GM18951 (cell line): ENCODE results near the gene DCUN1D4.

Experiments
- POLR2A ChIP-seq: IDR thresholded peaks from 4 replicates; pipeline ENCODE4 v1.6.1; 2011; ENCODE audit warnings: mild to moderate bottlenecking; ENCODE audit not compliant: insufficient read length, insufficient read depth; ENCODE audit errors: extremely low read depth
- in situ Hi-C: fragments of 300-500 bp; cut with MboI; formaldehyde crosslinking; loops from one replicate; pipeline ENCODE4 v1.12.0; 2022; ENCODE audit warnings: low sequenced_read_pairs, mixed read lengths, inconsistent platforms; ENCODE audit not compliant: unreplicated experiment

Gene DCUN1D4

DNA sequence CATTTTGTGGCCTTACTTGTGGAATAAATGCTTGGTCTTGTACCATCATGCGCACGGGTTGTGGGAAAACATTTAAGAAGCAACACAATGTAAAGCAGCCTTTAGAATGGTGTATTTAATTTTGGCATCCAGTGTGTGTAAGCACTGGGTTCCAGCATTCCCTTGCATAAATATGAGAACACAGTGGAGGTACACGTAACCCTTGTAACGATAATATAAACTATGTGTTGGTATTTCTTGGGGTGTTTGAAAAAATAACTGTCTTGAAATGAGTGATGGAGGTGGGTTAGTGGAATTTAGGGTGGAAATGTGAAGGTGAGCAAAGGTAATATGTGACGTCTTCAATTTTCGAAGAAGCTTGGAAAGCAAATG, 2.1 kb downstream of the DCUN1D4 start:
- TF ChIP-seq POLR2A, result no peak
- in situ Hi-C loops, result no loop called here

DNA sequence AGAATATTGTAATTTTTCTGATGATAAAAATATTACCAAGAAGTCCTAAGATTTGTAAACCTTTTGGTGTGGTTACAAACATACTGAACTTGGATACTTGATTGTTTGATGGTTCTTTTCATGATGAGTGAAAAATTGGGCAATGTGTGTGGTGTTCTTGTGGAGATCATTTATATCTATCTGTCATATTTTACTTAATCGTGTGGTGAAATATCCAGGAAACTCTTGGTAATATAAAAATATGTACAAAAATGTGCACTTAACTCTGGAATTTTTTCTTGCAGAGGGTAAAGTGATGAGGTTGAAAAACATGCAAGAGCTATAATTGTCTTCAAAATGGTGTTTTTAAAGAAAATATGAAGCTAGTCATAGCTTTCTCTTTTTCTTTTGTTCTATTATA, 2.8 kb downstream of the DCUN1D4 start:
- TF ChIP-seq POLR2A, result no peak
- in situ Hi-C loops, result no loop called here

DNA sequence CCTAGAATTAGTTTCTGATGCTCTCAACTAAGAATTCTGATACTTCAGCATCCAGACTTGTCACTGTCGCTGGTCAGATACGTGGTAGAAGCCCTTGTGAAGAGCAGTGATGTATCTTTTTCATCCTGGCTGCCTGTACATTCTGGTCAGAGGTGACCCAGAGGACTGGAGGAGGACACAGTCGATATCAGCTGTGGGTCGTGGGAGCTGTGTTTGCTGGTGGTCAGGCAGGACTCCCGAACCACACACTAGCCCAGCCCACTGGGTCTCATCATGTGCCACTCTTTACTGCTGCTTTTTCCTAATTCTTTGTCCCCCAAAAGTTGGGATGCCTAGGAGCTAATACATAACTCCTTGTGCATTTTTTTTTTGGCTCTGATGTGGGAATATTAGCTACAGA, 6.5 kb downstream of the DCUN1D4 start:
- no peak for TF ChIP-seq POLR2A
- in situ Hi-C loops, result no loop called here

DNA sequence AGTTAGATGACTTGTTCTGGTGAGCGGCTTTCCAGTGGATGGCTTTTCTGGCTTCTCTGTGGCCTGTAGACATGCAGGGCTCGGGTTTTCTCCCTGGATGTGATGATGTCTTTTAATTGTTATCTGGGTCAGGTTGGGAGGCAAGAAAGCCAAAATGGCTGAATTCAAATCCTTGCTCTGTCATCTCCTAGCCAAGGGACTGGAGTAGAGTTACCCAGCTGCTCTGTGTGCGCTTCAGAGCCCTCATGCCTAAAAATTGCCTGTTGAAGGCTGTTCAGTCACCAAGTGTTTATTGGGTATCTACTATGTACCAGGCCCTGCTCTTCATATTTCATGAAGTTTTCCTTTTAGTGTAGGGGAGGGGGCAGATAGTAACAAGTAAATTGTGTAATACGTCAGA, 7.3 kb downstream of the DCUN1D4 start:
- in situ Hi-C loops, result no loop called here
- no peak for TF ChIP-seq POLR2A

DNA sequence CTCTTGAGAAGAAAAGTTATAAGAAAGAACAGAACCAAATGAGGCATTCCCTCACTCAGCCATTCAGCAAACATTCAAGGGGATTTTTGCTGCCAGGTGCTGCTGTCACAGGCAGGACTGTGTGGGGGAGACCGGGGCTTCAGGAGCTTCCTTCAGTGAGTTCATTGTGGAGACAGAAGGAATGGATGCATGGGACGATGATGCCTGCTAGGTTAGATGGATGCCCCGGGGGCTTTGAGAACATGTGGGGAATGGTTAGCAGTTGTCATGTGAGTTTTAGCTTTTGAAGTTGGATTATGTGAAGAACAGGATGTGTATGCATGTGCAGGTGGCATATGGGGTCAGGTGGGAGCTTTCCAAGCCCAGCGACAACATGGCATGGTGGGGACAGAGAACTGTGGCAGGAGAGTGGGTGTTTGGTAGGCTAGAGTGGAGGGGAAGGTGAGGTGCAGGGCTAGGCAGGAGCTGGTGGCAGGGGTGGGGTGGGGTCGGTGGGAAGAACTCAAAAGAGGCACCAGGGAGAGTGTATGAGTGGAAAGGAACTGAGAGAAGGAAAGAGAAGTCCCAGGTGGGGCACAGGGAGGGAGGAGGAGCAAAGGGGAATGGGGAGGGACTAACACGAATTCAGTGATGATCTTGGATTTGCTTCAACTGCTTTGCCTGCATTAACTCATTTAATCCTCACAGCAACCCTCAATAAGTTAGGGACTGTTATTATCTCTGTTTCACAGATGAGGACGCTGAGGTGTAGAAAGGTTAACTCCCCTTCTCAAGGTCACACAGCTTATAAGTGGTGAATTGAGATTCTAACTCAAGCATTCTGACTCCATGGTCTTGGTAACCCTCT, 8.4 kb downstream of the DCUN1D4 start:
- in situ Hi-C loops, result no loop called here
- TF ChIP-seq POLR2A, result no peak

DNA sequence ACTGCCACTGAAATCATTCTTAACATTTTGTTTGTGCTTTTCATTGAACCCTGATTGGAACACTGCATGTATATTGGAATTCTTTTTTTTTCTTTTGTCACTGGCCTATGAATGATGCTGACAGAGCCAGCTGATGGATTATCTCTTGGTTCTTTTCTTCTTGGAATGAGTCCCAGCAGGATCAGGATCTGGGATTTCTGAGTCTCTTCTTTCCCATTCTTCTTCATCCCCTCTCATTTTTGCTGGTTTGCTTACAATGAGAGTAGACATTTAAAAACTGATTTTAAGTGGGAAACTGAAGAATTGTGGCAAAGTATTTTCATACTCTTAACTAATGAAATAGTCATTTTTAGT, 9.0 kb downstream of the DCUN1D4 start:
- in situ Hi-C loops, result no loop called here
- no peak for TF ChIP-seq POLR2A

DNA sequence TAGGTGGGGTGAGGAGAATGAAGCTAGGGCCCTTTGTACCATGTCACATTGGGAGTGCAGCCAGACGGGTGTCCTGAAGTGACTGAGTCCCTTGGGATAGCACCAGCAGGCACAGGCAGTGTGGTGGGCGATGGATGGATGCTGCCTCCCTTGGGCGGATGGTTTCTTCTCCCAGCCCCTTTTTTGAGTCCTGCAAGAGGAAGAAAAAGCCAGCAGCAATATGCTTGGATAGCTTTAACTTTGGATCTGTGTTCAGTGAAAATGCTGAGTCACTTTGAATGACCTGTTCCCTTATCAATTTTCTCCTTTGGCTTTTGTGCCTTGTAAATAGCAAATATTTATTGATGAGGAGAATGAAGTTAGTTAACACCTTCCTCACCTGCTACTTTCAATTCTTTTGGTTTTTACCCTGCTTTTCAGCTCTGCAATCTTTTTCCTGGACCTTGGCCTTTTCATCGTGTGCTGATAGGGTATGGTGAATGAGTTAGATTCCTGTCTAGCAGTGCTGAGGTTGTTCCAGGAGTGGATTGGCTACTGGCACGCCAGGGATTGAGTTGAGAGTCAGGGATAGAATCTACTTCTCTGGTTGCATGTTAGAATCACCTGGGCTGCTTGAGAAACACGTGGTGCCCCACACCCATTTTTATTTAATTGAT, 10.2 kb downstream of the DCUN1D4 start:
- no peak for TF ChIP-seq POLR2A
- in situ Hi-C loops, result no loop called here

DNA sequence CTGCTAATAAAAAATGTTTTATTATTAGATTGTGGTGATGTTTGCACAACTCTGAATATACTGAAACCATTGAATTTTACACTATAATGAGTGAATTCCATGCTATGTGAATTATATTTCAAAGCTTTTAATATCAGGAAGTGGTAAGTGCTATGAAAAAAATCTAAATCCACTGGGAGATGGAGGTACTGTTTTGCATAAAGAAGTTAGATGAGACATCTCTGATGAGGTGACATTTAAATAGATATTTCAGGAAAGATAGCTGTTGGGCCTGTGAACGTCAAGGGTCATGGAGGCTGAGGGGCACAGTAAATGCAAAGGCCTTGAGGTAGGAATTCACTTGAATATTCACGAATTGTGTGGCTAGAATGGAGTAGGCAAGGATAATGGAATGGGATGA, 12.3 kb downstream of the DCUN1D4 start:
- TF ChIP-seq POLR2A, result no peak
- in situ Hi-C loops, result no loop called here

DNA sequence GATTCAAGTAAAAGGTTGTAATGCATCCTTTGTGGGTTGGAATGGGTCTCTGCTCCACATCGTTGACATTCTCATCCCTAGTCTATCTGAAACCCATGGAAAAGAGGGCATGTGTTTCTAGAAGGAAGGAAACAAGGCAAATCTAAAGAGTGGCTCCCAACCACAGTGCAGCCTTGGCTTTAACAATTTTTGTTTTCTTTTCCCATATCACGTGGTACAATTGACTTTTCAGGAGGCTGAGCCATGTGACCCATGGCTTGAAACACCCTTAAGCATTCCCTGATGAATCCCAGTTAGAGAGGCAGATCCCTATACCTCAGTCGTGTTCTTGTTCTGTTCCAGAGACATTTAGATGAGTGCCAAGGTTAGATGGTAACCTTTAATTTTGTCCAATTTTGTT, 12.8 kb downstream of the DCUN1D4 start:
- in situ Hi-C loops, result no loop called here
- no peak for TF ChIP-seq POLR2A

DNA sequence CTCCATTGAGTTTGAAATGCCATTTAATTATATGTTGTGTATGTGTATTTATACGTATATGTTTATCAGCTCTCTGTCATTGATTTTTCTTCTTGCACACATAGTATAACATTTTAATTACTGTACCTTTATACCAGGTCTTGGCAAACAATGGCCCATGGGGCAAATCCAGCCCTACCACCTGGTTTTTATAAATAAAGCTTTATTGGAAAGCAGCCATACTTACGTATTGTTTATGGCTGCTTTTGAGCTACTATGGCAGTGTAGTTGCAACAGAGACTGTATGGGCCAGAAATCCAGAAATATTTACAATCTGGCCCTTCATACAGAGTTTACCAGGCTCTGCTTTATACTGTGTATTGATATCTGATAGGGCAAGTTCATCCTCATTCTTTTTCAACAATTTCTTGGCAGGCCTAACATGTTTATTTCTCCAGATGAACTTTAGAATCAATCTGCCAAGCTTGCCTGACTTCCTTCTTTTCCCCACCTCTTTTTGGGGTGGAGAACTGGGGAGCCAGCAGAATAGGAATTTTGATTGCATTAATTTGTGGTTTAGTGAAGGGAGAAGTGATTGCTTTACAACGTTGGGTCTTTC, 15.8 kb downstream of the DCUN1D4 start:
- no peak for TF ChIP-seq POLR2A
- in situ Hi-C loops, result no loop called here

DNA sequence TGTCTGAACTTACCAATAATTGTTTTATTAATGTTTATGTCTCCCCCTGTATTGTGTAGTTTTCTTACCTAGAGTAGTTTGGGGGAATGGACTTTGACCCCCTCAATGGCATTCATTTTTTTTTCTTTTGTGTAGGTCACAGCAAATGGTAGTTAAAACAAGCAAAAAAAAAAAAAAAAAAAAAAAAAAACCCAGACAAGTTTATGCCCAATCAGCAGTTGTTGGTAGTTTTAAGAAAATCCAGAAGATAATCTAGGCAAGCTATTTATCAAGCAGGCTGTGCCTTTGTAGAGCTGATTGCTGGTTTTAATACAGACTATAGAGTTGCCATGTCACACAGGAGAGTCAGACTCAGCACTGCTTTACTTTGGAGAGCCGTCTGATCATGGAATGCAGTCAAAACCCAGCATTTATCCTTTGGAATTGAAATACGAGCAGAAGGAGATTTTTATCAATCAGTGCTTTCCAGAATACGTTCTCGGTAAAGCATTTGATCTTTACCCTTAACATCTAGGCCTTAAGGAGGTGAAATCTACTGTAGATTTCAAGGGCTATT, 16.6 kb downstream of the DCUN1D4 start:
- in situ Hi-C loops, result no loop called here
- no peak for TF ChIP-seq POLR2A

DNA sequence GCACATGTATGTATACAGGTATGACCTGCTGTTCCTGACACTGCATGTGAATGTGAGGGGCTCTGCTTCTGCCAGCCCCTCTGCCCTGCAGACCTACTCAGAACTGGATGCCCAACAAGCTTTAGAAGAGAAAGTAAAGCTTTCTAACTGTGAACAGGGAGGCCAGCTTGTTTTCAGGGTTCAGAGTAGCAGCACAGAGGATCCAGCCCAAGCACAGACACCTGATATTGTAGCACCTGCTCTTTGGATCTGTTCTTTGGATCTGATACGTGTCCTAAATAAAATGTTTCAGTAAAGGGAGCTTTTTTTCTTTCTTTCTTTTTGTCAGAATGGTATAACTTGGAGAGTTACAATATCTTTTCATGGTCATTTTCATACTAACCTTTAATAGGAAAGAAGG, 19.2 kb downstream of the DCUN1D4 start:
- no peak for TF ChIP-seq POLR2A
- in situ Hi-C loops, result no loop called here

DNA sequence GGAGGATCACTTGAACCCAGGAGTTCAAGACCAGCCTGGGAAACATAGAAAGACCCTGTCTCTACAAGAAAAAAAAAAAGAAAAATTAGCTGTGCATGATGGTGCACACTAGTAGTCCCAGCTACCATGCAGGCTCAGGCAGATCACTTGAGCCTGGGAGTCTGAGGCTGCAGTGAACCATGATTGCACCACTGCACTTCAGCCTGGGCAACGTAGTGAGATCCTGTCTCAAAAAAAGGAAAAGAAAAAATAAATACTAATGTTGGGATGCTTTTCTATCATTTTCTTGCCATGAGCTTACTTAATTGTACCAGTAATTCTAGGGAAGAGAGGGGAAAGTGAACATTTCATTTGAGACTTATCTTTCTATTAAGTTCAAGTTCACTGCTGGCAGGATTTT, 19.8 kb downstream of the DCUN1D4 start:
- in situ Hi-C loops, result no loop called here
- TF ChIP-seq POLR2A, result no peak

DNA sequence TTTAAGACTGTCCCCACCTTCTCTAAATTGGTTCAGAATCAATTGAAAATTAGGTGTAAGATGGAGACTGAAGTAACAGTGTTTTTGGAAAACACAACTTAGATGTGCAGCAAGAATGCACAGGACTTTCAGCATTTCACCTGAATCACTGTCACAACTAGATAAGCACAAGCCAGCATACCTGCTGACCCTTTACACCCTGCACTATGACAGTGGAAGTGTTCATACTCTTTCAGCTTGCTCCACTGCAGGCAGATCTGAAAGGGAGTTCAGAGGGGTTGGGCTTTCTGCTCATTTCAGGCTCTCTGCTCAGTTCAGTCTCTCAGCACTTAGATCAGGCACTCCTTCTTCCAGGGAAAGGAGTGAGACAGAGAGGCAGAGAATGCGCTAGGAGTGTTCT, 22.8 kb downstream of the DCUN1D4 start:
- in situ Hi-C loops, result no loop called here
- no peak for TF ChIP-seq POLR2A
